HG02884 (cell line): ENCODE results near the gene MGAT4A.
"Not testable (repeated sequence)": the region's sequence is repeated elsewhere in the genome, so short reads cannot be mapped to it uniquely, and the experiment has no call there.

ENCODE experiments used
- ATAC-seq: cut with Tn5 transposase; IDR thresholded peaks from one replicate; pipeline ENCODE4 v1.9.1; 2021; ENCODE audit warnings: mild to moderate bottlenecking, moderate library complexity; ENCODE audit not compliant: unreplicated experiment

MGAT4A gene

DNA sequence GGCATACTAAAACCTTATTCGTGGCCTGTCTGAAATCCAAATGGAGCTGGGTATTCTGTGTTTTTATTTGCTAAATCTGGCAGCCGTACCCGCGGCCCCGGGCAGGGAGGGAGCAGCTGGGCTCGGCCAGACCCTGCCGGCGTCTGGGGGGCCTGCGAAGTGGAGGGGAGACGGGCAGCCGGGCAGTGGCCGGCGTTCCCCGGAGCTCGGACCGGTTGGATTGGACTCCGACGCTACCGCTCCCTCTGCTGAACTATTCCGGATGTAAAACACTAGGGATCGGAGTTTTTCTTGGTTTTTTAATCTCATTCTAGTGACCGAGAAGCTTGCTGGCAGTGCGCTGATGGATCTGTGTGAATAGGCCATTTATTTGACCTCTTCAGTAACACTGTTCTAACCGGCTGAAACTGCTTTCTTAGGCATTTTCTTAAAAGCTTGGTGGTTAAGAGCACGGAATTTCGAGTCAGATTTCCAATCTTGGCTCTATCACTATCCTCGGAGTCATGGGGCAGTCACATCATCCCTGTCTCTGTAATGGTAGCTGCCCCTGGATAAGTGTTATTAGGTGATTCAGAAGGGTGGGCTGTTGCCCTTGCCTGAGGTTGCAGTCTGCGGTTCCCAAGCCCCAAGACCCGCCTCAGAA is 121.8 kb downstream of the MGAT4A start:
- ATAC-seq: no peak

DNA sequence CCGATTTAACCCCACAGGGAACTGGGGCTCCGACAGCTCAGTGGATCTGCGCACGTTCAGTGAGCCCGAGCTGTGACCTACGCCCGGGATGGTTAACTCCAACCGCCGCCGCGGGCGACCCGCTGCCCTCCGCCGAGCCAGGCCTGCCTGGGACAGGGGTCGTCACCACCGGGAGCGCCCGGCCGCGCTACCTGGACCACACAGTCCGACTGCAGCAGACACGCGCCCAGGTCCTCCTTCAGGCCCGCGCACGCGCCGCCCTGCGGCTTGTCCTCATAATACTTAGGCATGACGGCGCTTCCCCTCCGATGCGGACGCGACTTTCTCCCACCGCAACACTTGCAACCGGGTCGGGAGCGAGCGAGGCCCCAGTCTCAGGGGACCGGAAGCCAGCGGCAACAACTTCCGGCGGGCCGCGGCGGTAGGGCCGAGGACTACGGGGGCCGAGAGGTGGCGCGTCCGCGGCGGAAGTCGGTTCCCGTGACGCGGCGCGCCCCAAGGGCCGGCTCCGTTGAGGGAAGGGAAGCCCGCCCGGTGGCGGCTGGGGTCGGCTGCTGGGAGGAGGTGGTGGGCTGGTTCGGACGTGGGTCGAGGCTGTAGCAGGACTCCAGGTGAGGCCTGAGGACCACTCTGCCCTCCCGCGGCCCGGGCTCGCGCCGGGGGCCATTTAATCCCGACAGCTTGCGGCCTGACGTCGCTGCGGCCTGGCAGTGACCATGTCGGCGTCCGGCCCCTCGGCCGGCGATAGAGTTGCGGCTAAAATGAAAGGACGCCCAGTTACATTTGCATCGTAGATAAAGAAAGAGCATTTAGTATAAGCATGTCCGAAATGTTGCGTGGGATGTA is 122.6 kb downstream of the MGAT4A start, which contains the start of the genes COA5 and UNC50:
Gene COA5 (minus strand): TSS at position 397 of the 846 bp plus-strand sequence. CDS start 107 bp downstream, at position 290.
Gene UNC50 (plus strand): TSS at position 474 of the 846 bp plus-strand sequence. CDS start 1,171 bp downstream, outside the sequence.
- peak; percentile 80 for ATAC-seq

DNA sequence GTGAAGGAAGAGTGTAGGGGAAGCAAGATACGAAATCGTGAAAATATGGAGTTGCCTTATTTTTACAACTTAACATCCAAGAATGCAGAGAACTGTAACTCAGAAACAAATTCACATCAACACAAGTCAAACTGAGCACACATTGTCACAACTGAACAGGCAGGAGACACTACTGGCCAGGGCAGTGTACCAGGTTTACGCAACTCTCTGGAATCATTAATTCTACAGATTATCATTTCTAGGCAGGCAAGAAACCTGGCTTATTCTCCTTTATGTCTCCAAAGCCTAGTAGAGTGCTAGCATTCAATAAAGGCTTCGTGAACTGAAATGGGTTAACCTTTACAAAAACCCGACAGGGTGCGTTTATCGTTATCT is 123.2 kb downstream of the MGAT4A start:
- no peak for ATAC-seq

DNA sequence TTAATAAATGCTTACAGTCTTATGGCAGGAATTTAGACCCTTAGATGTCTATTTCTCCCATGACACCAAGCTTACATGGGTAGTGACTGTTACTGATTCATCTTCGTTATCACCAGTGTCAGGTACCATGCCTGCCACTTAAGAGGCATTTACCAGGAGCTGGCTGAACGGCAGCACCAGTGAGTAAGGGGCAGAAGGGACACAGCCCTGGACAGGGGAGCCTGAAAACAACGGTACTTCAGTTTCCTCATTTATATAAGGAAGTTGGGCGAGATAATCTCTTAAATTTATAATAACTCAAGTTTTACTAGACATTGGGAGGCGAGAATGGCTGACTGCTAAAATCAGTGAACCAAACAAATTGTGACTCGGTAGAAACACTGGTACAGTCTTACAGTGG is 123.8 kb downstream of the MGAT4A start:
- ATAC-seq: no peak

DNA sequence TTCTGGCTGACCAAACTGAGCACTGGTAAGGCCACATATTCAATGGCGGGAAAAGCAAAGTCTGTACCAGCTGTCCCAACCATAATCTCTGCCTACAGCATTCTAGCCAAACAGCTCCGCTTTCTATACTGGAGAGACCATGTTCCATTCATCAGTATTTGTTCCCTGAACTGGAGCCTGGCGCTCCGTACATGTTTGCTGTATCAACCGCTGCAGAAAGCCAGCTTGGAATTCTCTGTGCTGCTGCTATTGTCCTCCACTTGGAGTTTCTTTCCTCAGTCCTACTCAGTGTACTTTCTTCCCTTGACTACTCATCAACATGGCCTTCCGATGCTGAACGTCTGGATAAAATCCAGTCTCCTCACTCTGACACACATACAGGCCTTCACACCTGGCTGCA is 124.5 kb downstream of the MGAT4A start:
- no peak for ATAC-seq

DNA sequence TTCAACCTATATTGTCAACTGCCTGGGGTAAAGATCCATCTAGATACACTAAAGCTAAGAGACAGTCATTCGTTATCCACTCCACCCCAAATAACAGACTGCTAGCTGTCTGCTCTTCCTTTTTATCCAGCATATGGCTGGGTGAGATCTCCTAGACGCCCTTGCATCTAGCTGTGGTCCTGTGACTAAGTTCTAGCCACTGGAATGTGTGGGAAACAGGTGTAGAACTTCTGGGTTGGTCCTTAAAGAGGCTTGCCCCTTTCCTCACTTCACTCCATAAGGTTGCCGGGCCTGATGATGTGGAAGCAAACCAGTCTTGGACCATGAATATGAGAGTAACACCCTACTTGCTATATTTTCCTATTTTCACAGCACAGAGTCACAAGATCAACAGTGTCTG is 125.9 kb downstream of the MGAT4A start:
- no peak for ATAC-seq

DNA sequence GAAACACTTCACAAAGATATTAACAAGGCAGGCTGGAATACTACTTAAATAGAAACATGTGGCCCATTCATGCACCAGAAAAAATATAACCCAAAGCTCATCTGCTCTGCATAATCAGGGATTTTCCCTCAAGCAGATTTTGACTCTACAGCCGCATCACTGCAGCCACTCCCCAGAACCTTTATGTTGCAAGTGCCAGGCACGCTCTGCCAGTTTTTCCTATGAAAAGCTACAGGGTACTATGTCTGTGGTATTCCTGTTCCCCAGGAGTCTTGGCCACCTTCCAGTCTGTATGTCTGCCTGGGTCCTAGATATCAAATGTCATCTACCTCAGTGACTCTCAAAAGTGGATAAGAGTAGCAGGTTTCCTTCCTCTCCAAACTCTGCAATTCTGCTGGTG is 126.4 kb downstream of the MGAT4A start:
- ATAC-seq: no peak

DNA sequence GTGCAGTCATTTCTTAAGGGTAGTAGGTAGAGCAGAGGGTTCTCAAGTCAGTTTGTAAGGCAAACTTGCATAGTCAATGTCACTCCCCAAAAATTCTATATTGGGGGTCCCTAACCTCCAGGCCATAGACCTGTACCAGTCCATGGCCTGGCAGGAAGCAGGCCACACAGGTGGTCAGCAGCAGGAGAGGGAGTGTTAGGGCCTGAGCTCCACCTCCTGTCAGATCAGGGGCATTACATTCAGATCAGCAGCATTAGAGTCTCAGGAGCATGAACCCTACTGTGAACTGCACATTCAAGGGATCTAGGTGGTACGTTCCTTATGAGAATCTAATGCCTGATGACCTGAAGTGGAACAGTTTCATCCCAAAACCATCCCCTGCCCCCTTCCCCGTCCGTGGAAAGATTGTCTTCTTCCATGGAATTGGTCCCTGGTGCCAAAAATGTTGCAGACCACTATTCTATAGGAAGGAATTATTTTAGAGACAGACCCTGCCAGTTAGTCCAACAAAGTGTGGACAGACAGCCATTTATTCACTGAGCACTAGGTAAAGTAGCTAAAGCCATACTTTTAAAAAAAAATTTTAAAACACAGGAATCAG is 129.3 kb downstream of the MGAT4A start:
- ATAC-seq: peak; percentile 66

DNA sequence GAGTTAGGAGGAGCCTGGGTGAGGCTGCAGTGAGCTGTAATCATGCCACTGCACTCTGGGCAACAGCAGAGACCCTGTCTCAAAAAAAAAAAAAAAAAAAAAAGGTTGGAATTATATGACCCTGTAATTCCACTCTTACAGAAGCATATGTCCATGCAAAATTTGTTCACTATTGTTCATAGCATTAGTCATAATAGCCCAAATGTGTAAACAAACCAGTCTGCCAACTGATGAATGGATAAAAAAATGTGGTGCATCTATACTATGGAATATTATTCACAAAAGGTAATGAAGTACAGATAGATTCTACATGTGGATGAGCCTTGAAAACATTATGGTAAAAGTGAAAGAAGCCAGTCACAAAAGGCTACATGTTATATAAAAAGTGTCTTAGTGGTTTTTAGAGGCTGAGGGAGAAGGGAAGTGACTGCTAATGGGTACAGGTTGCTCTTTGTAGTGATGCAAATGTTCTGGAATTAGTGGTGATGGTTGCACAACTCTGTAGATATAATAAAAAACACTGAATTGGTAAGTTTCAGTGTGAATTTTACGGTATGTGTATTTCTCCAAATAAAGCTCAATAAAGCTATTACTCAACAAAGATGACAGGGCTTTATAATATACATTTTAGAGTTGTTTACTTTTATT is 132.0 kb downstream of the MGAT4A start:
- ATAC-seq: no peak

DNA sequence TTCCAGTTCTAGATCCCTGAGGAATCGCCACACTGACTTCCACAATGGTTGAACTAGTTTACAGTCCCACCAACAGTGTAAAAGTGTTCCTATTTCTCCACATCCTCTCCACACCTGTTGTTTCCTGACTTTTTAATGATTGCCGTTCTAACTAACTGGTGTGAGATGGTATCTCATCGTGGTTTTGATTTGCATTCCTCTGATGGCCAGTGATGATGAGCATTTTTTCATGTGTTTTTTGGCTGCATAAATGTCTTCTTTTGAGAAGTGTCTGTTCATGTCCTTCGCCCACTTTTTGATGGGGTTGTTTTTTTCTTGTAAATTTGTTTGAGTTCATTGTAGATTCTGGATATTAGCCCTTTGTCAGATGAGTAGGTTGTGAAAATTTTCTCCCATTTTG is 136.3 kb downstream of the MGAT4A start:
- not testable (repeated sequence) for ATAC-seq

DNA sequence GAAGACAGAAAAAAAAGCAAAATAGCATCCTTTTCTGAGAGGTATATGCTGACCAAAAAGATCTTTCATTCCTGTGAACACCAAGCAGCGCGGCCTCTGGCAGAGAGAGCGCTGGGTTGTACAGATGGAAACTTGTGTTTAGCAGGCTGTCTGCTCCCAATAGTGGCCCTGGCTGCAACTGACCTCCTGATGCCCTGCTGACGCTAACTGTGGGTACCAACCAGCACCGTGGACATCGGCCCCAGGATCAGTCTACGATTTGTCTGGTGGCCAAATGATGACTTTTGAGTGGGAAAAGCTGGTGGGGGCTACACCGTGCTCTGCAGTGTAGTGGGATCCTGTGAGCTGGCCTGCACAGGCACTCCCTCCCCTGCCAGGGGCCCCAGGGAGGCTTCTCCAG is 138.4 kb downstream of the MGAT4A start:
- no peak for ATAC-seq

DNA sequence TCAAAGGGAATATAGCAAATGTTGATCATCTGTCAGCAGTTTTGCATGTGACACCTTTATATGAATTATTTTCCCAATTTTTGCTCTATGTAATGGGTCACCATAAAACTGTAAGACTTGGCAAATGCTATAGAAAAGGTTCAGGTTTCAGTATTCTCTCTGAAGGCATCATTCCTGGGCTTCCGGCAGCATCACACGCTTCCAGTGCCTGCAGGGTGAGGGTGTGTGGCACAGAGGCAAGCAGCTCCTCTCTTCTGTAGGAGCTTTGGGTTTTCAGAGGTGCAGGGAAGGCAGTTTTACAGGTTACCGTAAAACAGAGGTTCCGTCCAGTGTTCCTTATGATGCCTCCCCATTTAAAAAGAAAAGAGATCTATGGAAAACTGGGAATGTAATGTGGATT is 141.4 kb downstream of the MGAT4A start:
- ATAC-seq: no peak

DNA sequence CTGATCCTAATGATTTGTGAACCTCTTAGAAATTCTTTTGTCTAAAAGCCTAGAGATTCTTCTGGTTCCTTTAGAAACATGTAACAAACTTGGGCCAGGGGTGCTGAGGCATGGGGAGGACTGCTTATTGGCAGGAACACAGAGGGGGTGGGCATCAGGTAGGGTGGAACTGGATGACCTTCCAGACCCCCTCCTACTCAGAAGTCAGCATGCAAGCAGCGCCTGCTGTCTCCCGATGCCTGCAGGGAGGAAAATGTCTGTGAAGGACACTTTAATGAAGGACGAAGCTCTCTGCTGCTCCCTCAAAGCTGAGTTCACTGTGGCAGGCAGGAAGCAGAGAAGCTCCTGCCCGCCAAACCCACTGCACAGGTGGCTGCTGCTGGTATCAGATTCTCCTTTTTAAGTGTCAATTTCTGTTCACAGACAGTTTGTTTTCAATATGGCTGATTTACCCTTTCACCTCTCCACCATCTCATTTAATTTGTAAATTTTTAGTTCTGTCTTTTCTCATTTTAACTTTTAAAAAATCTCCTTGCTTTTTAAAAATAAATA is 142.0 kb downstream of the MGAT4A start:
- ATAC-seq: no peak

DNA sequence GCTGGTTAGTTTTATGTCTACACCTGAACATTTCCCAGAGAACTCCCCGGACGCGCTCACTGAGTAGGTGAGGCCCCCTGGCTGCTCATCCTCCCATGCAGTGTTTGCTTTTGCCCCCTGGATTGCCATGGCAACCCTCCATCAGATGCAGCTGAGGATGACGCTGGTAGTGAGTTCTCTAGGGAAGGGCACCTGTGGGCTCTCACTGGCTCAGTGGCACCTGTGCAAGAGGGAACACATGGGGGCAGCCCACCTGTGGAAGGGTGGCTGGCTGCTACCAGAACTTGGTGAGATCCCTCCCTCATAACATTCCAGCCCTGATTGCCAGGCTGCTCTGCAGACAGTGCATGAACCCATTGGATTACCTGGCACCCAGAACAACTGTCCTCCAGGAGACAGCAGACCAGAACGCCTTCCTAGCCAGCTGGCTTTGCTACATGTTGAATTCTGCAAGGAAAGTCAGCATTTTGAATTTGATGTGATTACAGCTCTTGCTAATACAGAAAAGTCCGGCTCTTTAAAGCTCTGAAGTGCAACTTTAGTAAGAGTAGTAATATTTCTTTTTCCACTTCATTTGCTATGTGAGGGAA is 144.3 kb downstream of the MGAT4A start:
- ATAC-seq: no peak

DNA sequence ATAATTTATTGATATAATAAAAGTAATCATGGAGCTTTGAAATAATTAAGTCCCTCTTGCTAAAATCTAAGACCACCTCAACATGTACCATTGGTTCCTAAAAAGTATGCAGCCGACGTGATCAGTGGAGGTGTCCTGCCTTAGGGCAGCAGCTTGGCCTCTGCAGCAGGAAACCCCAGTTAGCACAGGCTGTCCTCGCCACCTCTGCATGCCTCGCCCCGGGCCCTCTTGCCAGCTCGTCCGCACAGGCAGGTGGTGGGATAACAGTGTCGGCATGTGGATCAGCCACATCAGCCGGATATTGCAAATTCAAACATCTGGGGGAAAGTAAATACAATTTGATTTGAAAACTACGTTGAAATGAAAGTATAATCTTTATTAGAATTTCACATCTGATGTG is 145.5 kb downstream of the MGAT4A start:
- no peak for ATAC-seq

DNA sequence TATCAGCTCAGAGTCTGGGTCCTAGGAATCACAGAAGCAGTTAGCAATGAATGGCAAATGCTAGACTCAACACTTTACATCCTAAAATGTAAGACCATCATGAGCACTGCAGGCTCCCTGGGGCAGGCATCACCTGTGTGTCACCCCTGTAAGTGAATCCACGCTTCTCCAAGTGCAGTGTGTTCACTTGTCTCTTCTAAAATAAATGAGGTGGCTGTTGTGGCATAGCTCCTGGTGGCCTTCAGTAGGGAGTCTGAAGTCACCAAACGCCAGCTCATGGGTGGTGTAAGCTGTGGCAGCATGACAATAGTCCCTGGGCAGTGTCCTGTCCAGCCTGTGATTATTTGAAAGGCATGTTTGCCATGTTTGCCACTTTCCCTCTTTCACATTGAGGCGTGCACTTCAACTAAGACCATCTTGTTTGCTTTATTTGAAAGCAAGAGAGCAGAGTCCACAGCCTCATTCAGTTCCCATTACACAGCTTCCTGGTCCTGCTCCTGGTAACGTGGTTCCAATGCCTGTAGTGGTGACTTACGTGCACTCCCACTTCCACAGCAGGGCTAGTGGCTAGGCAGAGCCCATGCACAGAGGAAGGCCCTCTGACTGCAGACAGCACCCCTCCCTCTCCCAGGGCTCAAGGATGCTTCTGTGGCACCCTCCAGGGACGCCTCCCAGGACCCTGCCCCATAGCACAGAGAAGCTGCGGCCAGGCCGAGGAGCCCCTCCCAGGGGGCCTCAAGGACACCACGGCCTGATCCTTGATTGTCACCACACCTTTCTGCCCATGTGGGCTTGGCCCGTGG is 146.9 kb downstream of the MGAT4A start:
- ATAC-seq: no peak

DNA sequence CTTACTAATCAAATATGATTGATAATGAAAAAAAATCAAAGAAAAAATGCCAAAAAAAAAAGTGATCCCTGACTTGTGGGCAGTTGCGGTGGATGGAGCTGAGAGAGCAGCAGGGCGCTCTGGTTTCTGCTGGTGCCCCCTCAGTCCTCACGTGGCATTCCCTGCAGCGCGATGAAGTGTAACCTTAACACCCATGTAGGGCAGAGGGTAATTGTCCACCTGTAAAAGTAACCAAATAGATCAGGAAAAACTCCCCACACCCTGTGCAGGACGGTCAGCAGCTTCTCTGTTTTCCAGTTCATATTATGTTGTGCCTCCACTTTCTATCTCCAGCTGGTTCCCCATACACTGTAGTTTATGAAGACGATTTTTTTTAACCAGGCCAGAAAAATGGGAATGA is 147.7 kb downstream of the MGAT4A start:
- no peak for ATAC-seq

DNA sequence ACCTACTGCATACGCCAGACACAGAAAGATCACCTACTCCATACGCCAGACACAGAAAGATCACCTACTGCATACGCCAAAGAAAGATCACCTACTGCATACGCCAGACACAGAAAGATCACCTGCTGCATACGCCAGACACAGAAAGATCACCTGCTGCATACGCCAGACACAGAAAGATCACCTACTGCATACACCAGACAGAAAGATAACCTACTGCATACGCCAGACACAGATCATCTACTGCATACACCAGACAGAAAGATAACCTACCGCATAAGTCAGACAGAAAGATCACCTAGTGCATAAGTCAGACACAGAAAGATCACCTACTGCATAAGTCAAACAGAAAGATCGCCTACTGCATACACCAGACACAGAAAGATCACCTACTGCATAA is 148.4 kb downstream of the MGAT4A start:
- ATAC-seq: no peak

DNA sequence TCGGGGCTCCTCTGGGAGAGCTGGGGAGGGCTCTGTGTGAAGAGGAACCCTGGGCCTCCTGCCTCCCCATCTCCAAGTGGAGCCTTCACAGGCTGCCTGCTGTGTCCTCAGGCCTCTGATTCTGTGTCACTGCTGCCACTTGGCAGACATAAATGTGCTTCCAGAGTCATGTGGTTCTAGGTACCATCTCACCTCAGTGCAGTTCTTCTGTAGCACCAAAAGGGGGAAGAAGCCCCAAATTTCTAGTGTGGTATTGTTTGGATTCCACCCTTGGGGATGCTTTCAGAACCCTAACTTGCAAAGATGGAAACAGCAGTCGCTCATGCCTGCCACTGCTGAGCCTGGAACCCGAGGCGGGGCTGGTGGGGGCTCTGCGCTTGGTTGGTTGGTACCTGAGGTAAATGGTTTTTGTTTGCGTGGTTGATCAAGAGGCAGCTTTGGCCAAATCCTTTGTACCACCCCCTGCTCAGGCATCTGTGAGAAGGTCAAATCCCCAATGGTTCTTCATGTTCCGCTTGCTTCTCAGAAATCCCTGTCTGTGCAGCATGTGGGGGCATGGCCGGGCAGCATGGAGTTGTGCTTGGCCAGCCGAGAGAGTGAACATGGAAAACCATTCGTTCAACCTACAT is 150.2 kb downstream of the MGAT4A start:
- no peak for ATAC-seq
